ENCODE data around the gene NOL9.

GRCh38 chr1:6472391-6472790 lies 81.9 kb downstream of the NOL9 start:
- TF ChIP-seq POLR2A (IDR thresholded peaks at IDR 0.05) (no peak), CTCF (IDR thresholded peaks at IDR 0.05) (no peak)
